MM.1S (cell line): ENCODE data around the gene CYP24A1.

Experiments
- DNase-seq: peaks from one replicate; pipeline ENCODE4 v3.0.0-alpha.2; 2015
- H2AFZ ChIP-seq: fragments of 300-600 bp; sonication (generic); 2 replicates; pipeline ENCODE4 v1.6.0; 2016; ENCODE audit warnings: antibody characterized with exemption, low read length
- H3F3A ChIP-seq: fragments of 300-600 bp; sonication (generic); 2 replicates; pipeline ENCODE4 v1.6.1; 2016; ENCODE audit warnings: mild to moderate bottlenecking, antibody characterized with exemption, low read length, moderate library complexity, mixed read lengths; ENCODE audit not compliant: insufficient read depth
- H3K27ac ChIP-seq: fragments of 300-600 bp; sonication (generic); 2 replicates; pipeline ENCODE4 v1.5.1; 2016; ENCODE audit warnings: mild to moderate bottlenecking, low read length
- H3K27me3 ChIP-seq: fragments of 300-600 bp; sonication (generic); replicated peaks from 2 replicates; pipeline ENCODE4 v1.6.0; 2016; ENCODE audit warnings: low read length; ENCODE audit not compliant: insufficient read depth
- H3K36me3 ChIP-seq: fragments of 300-600 bp; sonication (generic); replicated peaks from 2 replicates; pipeline ENCODE4 v1.6.1; 2016; ENCODE audit warnings: mild to moderate bottlenecking, low read length, mixed read lengths; ENCODE audit not compliant: insufficient read depth
- H3K4me1 ChIP-seq: fragments of 300-600 bp; sonication (generic); 2 replicates; pipeline ENCODE4 v1.6.1; 2016; ENCODE audit warnings: low read length, mixed read lengths
- H3K4me2 ChIP-seq: fragments of 300-600 bp; sonication (generic); 2 replicates; pipeline ENCODE4 v1.6.0; 2016; ENCODE audit warnings: low read depth, low read length
- H3K4me3 ChIP-seq: fragments of 300-600 bp; sonication (generic); 2 replicates; pipeline ENCODE4 v1.5.1; 2016; ENCODE audit warnings: low read length, mixed read lengths
- H3K79me2 ChIP-seq: fragments of 300-600 bp; sonication (generic); 2 replicates; pipeline ENCODE4 v1.6.1; 2016; ENCODE audit warnings: mixed run types, low read length, mixed read lengths
- H3K9ac ChIP-seq: fragments of 300-600 bp; sonication (generic); 2 replicates; pipeline ENCODE4 v1.6.1; 2016; ENCODE audit warnings: low read length, mixed read lengths
- H3K9me2 ChIP-seq: fragments of 300-600 bp; sonication (generic); replicated peaks from 2 replicates; pipeline ENCODE4 v1.6.1; 2016; ENCODE audit warnings: mild to moderate bottlenecking, low read length, mixed read lengths; ENCODE audit not compliant: insufficient read depth
- H3K9me3 ChIP-seq: fragments of 300-600 bp; sonication (generic); replicated peaks from 2 replicates; pipeline ENCODE4 v1.6.1; 2016; ENCODE audit warnings: mild to moderate bottlenecking, low read length, mixed read lengths; ENCODE audit not compliant: insufficient read depth
- H4K20me1 ChIP-seq: fragments of 300-600 bp; sonication (generic); 2 replicates; pipeline ENCODE4 v1.6.1; 2016; ENCODE audit warnings: mild to moderate bottlenecking, low read length, moderate library complexity, mixed read lengths; ENCODE audit not compliant: insufficient read depth
- CTCF ChIP-seq: fragments of 300-600 bp; sonication (generic); IDR thresholded peaks from 2 replicates; pipeline ENCODE4 v1.5.1; 2016; ENCODE audit warnings: antibody characterized with exemption, low read length, mixed read lengths
- EZH2 ChIP-seq: fragments of 300-600 bp; sonication (generic); optimal IDR thresholded peaks from 2 replicates; pipeline ENCODE3; 2017; ENCODE audit warnings: low read depth, mild to moderate bottlenecking, antibody characterized with exemption, low read length, mixed read lengths
- EZH2phosphoT487 ChIP-seq: fragments of 300-600 bp; sonication (generic); IDR thresholded peaks from 2 replicates; pipeline ENCODE4 v1.6.1; 2018; ENCODE audit warnings: antibody characterized with exemption, low read length

The CYP24A1 gene

GRCh38 chr20:54155736-54156317, 18.0 kb downstream of the CYP24A1 start:
- H4K20me1 ChIP-seq: no peaks in the 10 kb centered on the region

GRCh38 chr20:54154439-54154838, 19.3 kb downstream of the CYP24A1 start:
- Histone ChIP-seq H3F3A (no peaks in the 10 kb centered on the region), H3K36me3 (no peaks in the 10 kb centered on the region), H3K4me3 (no peak overlapping the region), H3K9me3 (no peaks in the 10 kb centered on the region; the same call in 1 of the 2 replicates), H3K4me2 (no peak overlapping the region), H3K9ac (no peak overlapping the region), H3K79me2 (no peaks in the 10 kb centered on the region), H3K27ac (no peak overlapping the region), H3K4me1 (no peaks in the 10 kb centered on the region), H2AFZ (no peak overlapping the region), H3K9me2 (no peaks in the 10 kb centered on the region), H4K20me1 (no peaks in the 10 kb centered on the region), H3K27me3 (no peaks in the 10 kb centered on the region)
- DNase-seq: no peak
- TF ChIP-seq CTCF: no peak
- TF ChIP-seq EZH2: no peak
- TF ChIP-seq EZH2phosphoT487: no peak

More at GRCh38 chr20:54155736-54156317, 18.0 kb downstream of the CYP24A1 start:
- Histone ChIP-seq H3K9me2 (no peaks in the 10 kb centered on the region), H2AFZ (no peak overlapping the region), H3K4me2 (no peak overlapping the region), H3K4me1 (no peaks in the 10 kb centered on the region), H3K9me3 (no peaks in the 10 kb centered on the region; the same call in 1 of the 2 replicates), H3F3A (no peaks in the 10 kb centered on the region), H3K27me3 (no peaks in the 10 kb centered on the region), H3K9ac (no peak overlapping the region), H3K79me2 (no peaks in the 10 kb centered on the region), H3K27ac (no peak overlapping the region), H3K36me3 (no peaks in the 10 kb centered on the region), H3K4me3 (no peak overlapping the region)
- no peak for TF ChIP-seq EZH2
- no peak for TF ChIP-seq CTCF
- no peak for TF ChIP-seq EZH2phosphoT487
- DNase-seq: no peak

GRCh38 chr20:54153847-54154246, 19.9 kb downstream of the CYP24A1 start:
- no peaks in the 10 kb centered on the region for H3K9me2 ChIP-seq
- DNase-seq: no peak
- H4K20me1 ChIP-seq: no peaks in the 10 kb centered on the region
- no peak overlapping the region for H3K4me2 ChIP-seq
- H3K9ac ChIP-seq: no peak overlapping the region
- no peaks in the 10 kb centered on the region for H3K36me3 ChIP-seq
- H3K4me3 ChIP-seq: no peak overlapping the region
- H3K4me1 ChIP-seq: no peaks in the 10 kb centered on the region
- H3K79me2 ChIP-seq: no peaks in the 10 kb centered on the region
- no peaks in the 10 kb centered on the region for H3K27me3 ChIP-seq
- no peaks in the 10 kb centered on the region; the same call in 1 of the 2 replicates for H3K9me3 ChIP-seq
- no peak overlapping the region for H2AFZ ChIP-seq
- H3F3A ChIP-seq: no peaks in the 10 kb centered on the region
- no peak overlapping the region for H3K27ac ChIP-seq
- TF ChIP-seq CTCF: no peak
- no peak for TF ChIP-seq EZH2
